ENCODE data around the gene FSD1. TPM values are rescaled to one million over a fixed set of nuclear protein-coding genes. Genes with fewer than 3 reads are reported as not detected.

The FSD1 gene
- total and polyA plus RNA-seq, 9 of the 15 experiments (the other 6 are each of a cell fraction or from before 2014, with no cell fraction given): 0.11 to 1.9 (median 0.94) TPM; not detected in 1

GRCh38 chr19:4284176-4284958 is 20.0 kb upstream of the FSD1 start (continued):
- no peak for TF ChIP-seq TRIM24 (IDR thresholded peaks at IDR 0.05)
- TF ChIP-seq CREB3 (tag; conservative IDR thresholded peaks at IDR 0.05; ENCODE audit: low read depth): no peak
- TF ChIP-seq SNIP1 (IDR thresholded peaks at IDR 0.05; ENCODE audit: low read depth): no peak
- no peak for TF ChIP-seq ZNF143 (CRISPR knock-in tag; IDR thresholded peaks at IDR 0.05)
- TF ChIP-seq AFF4 (CRISPR knock-in tag; IDR thresholded peaks at IDR 0.05): no peak
- TF ChIP-seq CAMTA2 (CRISPR knock-in tag; conservative IDR thresholded peaks at IDR 0.05): no peak
- no peak for TF ChIP-seq ATF1 (CRISPR knock-in tag; IDR thresholded peaks at IDR 0.05)
- 0 out of 2 replicates have a peak, but pooled peaks have one; percentile 23 for TF ChIP-seq ATF1 (tag; IDR thresholded peaks at IDR 0.05)
- TF ChIP-seq HMGXB4 (CRISPR knock-in tag; IDR thresholded peaks at IDR 0.05): no peak
- TF ChIP-seq STAT5B (CRISPR knock-in tag; IDR thresholded peaks at IDR 0.05): no peak
- TF ChIP-seq ZHX1 (conservative IDR thresholded peaks at IDR 0.05; ENCODE audit: low read length): no peak
- TF ChIP-seq EHMT2 (IDR thresholded peaks at IDR 0.05): no peak
- no peak for TF ChIP-seq EP300 (IDR thresholded peaks at IDR 0.05; ENCODE audit: low read length)
- TF ChIP-seq TSC22D4 (tag; IDR thresholded peaks at IDR 0.05): no peak
- no peak for TF ChIP-seq NFE2L1 (tag; IDR thresholded peaks at IDR 0.05; ENCODE audit: borderline replicate concordance, low read depth)
- no peak for TF ChIP-seq PHB2 (IDR thresholded peaks at IDR 0.05; ENCODE audit: low read depth)
- TF ChIP-seq IFI16 (CRISPR knock-in tag; IDR thresholded peaks at IDR 0.05): no peak
- TF ChIP-seq ZNF644 (tag; IDR thresholded peaks at IDR 0.05; ENCODE audit: low read depth): no peak
